ENCODE data around the gene TAS2R30.
"Not testable (repeated sequence)": the region's sequence is repeated elsewhere in the genome, so short reads cannot be mapped to it uniquely, and the experiment has no call there.

Gene TAS2R30

DNA sequence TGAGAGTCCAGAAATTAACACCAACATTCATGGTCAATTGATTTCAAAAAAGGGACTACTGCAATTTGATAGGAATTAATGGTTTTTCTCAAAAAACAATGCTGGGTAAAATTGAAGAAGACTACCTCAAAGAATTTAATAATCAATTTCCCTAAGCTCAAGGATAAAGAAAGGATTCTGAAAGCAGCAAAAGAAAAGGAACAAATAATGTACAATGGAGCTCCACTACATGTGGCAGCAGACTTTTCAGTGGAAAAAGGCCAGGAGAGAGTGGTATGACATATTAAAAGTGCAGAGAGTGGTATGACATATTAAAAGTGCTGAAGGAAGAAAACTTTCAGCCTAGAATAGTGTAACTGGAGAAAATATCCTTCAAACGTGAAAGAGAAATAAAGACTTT is 26.7 kb downstream of the TAS2R30 start:
- peaks cover 52 to 70% (median 62%) of the 10 kb centered on the region in 11 experiments for H3K9me3 ChIP-seq (replicated peaks in 1 of 11)
- no peak overlapping the region for H3K9ac ChIP-seq
- no peak overlapping the region for H3K4me2 ChIP-seq
- peaks cover 0 to 29% (median 10%) of the 10 kb centered on the region in 11 experiments; a peak in 10 of 22 replicates for H4K20me1 ChIP-seq
- no peak overlapping the region for H3K4me3 ChIP-seq
- H3K27ac ChIP-seq, result no peak overlapping the region
- no peaks in the 10 kb centered on the region for H3K27me3 ChIP-seq
- H3K4me1 ChIP-seq, result 0 out of 20 replicates have a peak, but pooled peaks cover 0 to 6% (median 0%) of the 10 kb centered on the region in 10 experiments
- H3K36me3 ChIP-seq, result peaks cover 33 to 75% (median 49%) of the 10 kb centered on the region in 11 experiments
- no peak for TF ChIP-seq Cebpa-rat (IDR thresholded peaks at IDR 0.05)

GRCh38 chr12:11106288-11106687 is 28.2 kb downstream of the TAS2R30 start:
- no peak for TF ChIP-seq Cebpa-rat (IDR thresholded peaks at IDR 0.05)
- H3K9me3 ChIP-seq (replicated peaks in 1 of 11), result peaks cover 38 to 56% (median 50%) of the 10 kb centered on the region in 11 experiments
- H3K27me3 ChIP-seq, result no peaks in the 10 kb centered on the region
- peaks cover 30 to 64% (median 43%) of the 10 kb centered on the region in 11 experiments for H3K36me3 ChIP-seq
- H3K9ac ChIP-seq, result no peak overlapping the region
- H3K27ac ChIP-seq, result no peak overlapping the region
- peaks cover 0 to 30% (median 10%) of the 10 kb centered on the region in 11 experiments; a peak in 9 of 22 replicates for H4K20me1 ChIP-seq
- no peak overlapping the region for H3K4me2 ChIP-seq
- H3K4me3 ChIP-seq, result no peak overlapping the region
- 0 out of 20 replicates have a peak, but pooled peaks cover 0 to 6% (median 0%) of the 10 kb centered on the region in 10 experiments for H3K4me1 ChIP-seq

DNA sequence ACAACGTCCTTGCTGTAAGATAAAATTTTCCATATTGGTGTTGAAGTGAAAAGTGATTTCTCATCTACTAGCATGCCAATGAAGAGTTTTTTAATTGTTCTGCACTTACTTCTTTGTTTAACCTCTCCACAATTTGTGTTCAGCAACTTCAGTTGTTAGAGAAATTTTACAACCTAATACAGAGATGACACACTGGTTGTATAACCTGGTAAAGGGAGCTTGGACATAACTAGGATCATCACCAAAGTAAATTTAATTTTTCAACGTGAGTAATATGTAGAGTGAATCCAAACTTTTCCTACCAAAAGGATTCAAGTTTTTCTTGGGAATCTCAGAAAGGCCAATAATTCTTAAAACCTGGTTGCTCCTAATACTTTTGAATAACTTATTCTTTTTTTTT is 28.9 kb downstream of the TAS2R30 start:
- peaks cover 31 to 63% (median 44%) of the 10 kb centered on the region in 11 experiments for H3K36me3 ChIP-seq
- 0 out of 20 replicates have a peak, but pooled peaks cover 0 to 6% (median 0%) of the 10 kb centered on the region in 10 experiments for H3K4me1 ChIP-seq
- no peak overlapping the region for H3K9ac ChIP-seq
- H4K20me1 ChIP-seq, result peaks cover 0 to 29% (median 10%) of the 10 kb centered on the region in 11 experiments; a peak in 9 of 22 replicates
- TF ChIP-seq Cebpa-rat (IDR thresholded peaks at IDR 0.05), result no peak
- H3K4me3 ChIP-seq, result no peak overlapping the region
- no peak overlapping the region for H3K27ac ChIP-seq
- peaks cover 35 to 53% (median 46%) of the 10 kb centered on the region in 11 experiments for H3K9me3 ChIP-seq (replicated peaks in 1 of 11)
- H3K27me3 ChIP-seq, result no peaks in the 10 kb centered on the region
- no peak overlapping the region for H3K4me2 ChIP-seq

- not testable (repeated sequence) for H3K27me3 ChIP-seq, H3K4me3 ChIP-seq, H3K4me1 ChIP-seq, H3K4me2 ChIP-seq, H4K20me1 ChIP-seq, H3K27ac ChIP-seq, H3K9ac ChIP-seq
- Histone ChIP-seq H3K9me3 (replicated peaks in 1 of 11) (peaks cover 15 to 21% (median 18%) of the 10 kb centered on the region in 11 experiments), H3K36me3 (peaks cover 6 to 19% (median 14%) of the 10 kb centered on the region in 11 experiments; a peak in 17 of 22 replicates)
These were observed 39.5 kb downstream of the TAS2R30 start for GRCh38 chr12:11094910-11095309.

DNA sequence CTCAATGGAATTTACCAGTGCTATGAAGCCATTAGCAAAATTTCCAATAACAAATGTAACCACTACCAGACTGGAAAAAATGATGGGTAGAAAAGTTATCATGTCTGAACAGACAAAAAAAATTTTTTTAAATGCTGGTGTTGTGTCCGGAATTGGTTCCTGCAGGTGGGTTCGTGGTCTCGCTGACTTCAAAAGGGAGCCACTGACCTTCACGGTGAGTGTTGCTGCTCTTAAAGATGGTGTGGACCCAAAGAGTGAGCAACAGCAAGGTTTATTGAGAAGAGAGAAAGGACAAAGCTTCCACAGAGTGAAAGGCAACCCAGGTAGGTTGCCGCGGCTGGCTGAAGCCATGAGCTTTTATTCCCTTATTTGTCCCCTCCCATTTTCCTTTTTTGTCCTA is 42.3 kb downstream of the TAS2R30 start, which contains the start of gene TAS2R43:
TAS2R43 (minus strand) TSS at position 186 of the 400 bp plus-strand sequence; CDS start at position 102, 84 bp downstream.
- no peak within 1 kb of the TSS for H3K9ac ChIP-seq
- H3K4me3 ChIP-seq, result no peak within 1 kb of the TSS
- H3K27ac ChIP-seq, result no peak within 1 kb of the TSS
- no peaks in the 10 kb centered on the region for H4K20me1 ChIP-seq
- no peaks in the 10 kb centered on the region for H3K36me3 ChIP-seq
- H3K9me3 ChIP-seq (replicated peaks in 1 of 11), result no peaks in the 10 kb centered on the region
- H3K27me3 ChIP-seq, result no peaks in the 10 kb centered on the region
- no peaks in the 10 kb centered on the region for H3K4me1 ChIP-seq
- TF ChIP-seq Cebpa-rat (IDR thresholded peaks at IDR 0.05), result no peak
- H3K4me2 ChIP-seq, result no peak within 1 kb of the TSS

GRCh38 chr12:11089246-11089645 is 45.2 kb downstream of the TAS2R30 start:
- Histone ChIP-seq H3K4me2 (no peak overlapping the region), H4K20me1 (no peaks in the 10 kb centered on the region), H3K4me1 (no peaks in the 10 kb centered on the region), H3K9me3 (replicated peaks in 1 of 11) (0 out of 22 replicates have a peak, but pooled peaks cover 0 to under 1% (median 0%) of the 10 kb centered on the region in 11 experiments), H3K9ac (no peak overlapping the region), H3K36me3 (no peaks in the 10 kb centered on the region), H3K27me3 (no peaks in the 10 kb centered on the region), H3K4me3 (no peak overlapping the region), H3K27ac (no peak overlapping the region)
- no peak for TF ChIP-seq Cebpa-rat (IDR thresholded peaks at IDR 0.05)

- peaks cover 0 to 23% (median 13%) of the 10 kb centered on the region in 11 experiments; a peak in 19 of 22 replicates for H3K9me3 ChIP-seq (replicated peaks in 1 of 11)
- H3K27me3 ChIP-seq, result no peaks in the 10 kb centered on the region
- no peaks in the 10 kb centered on the region for H3K4me1 ChIP-seq
- H3K4me3 ChIP-seq, result no peak overlapping the region
- H3K9ac ChIP-seq, result no peak overlapping the region
- no peak for TF ChIP-seq Cebpa-rat (IDR thresholded peaks at IDR 0.05)
- no peaks in the 10 kb centered on the region for H4K20me1 ChIP-seq
- 0 out of 22 replicates have a peak, but pooled peaks cover 0 to 4% (median 0%) of the 10 kb centered on the region in 11 experiments for H3K36me3 ChIP-seq
- H3K27ac ChIP-seq, result no peak overlapping the region
- no peak overlapping the region for H3K4me2 ChIP-seq
These were observed 49.0 kb downstream of the TAS2R30 start for GRCh38 chr12:11085419-11085818.
